K562 (cell line): ENCODE measurements around the gene CBL. TPM values are rescaled to one million over a fixed set of nuclear protein-coding genes. Genes with fewer than 3 reads are reported as not detected.

ENCODE experiments used
- ATAC-seq: fragments of 200-7000 bp; cut with Tn5 transposase; 3 replicates; pipeline ENCODE4 v1.9.1; 2020; ENCODE audit warnings: moderate library complexity
- BruUV-seq: library from RNA; stranded (reverse); fragments of 400-500 nt; replicated peaks from 2 replicates; lab custom pipeline; 2021; lab: Mats Ljungman, UMichigan
- CTCF ChIA-PET: fragments of 300-600 bp; formaldehyde crosslinking; extraction: SDS; loops from one replicate; lab custom pipeline; 2021; ENCODE audit warnings: low intra/inter-chr PET ratio; lab: Yijun Ruan, JAX
- POLR2A ChIA-PET: fragments of 300-600, 350-650 bp; sonication (Branson Sonifier 250); formaldehyde crosslinking; extraction: SDS; loops from one replicate; lab custom pipeline; 2021; ENCODE audit warnings: antibody characterized with exemption, inconsistent platforms; lab: Yijun Ruan, JAX
- DNase-seq, 4 experiments: peaks; one replicate each; pipeline versions ENCODE4 v3.0.0 to v3.0.0-alpha.2; 2011 to 2018; ENCODE audit warnings: low spot score in 3 of 4, mixed read lengths in 3 of 4; ENCODE audit errors: extremely low read depth in 1 of 4
- FAIRE-seq: peaks from 2 replicates; lab custom pipeline; 2011; peaks lifted over from hg19 to GRCh38; lab: Jason Lieb, UNC
- H2AFZ ChIP-seq: 2 replicates; pipeline ENCODE4 v1.6.0; 2011; ENCODE audit warnings: low read depth, low read length, control low read depth, inconsistent platforms
- H3K27ac ChIP-seq: fragments of 200-600 bp; 3 replicates; pipeline ENCODE4 v1.8.0; 2011; ENCODE audit warnings: low read depth, mild to moderate bottlenecking, control low read depth, inconsistent platforms, low read length, moderate library complexity, mixed read lengths; ENCODE audit errors: extremely low read depth
- H3K27me3 ChIP-seq, 2 experiments: fragments of 300-600 bp in 1 of 2; 2 replicates in 1 of 2; 3 replicates in 1 of 2; pipeline versions ENCODE4 v1.6.0 to v1.8.0; 2011; ENCODE audit warnings: inconsistent platforms in 2 of 2, low read length in 2 of 2, mild to moderate bottlenecking in 1 of 2, mixed read lengths in 1 of 2, moderate library complexity in 1 of 2; ENCODE audit not compliant: control insufficient read depth in 2 of 2, insufficient read depth in 2 of 2
- H3K36me3 ChIP-seq: fragments of 300-600 bp; 3 replicates; pipeline ENCODE4 v1.8.0; 2011; ENCODE audit warnings: mild to moderate bottlenecking, low read length, inconsistent platforms; ENCODE audit not compliant: control insufficient read depth, insufficient read depth
- H3K4me1 ChIP-seq, 2 experiments: fragments of 200-600 bp in 1 of 2; replicated peaks in 1 of 2; 2 replicates in 1 of 2; 3 replicates in 1 of 2; pipeline versions ENCODE4 v1.5.1 to v1.8.0; 2011; ENCODE audit warnings: inconsistent platforms in 2 of 2, low read length in 2 of 2, mild to moderate bottlenecking in 1 of 2, mixed read lengths in 1 of 2, moderate library complexity in 1 of 2; ENCODE audit not compliant: control insufficient read depth in 2 of 2, insufficient read depth in 2 of 2
- H3K4me2 ChIP-seq: 2 replicates; pipeline ENCODE4 v1.6.1; 2011; ENCODE audit warnings: low read length, control low read depth, inconsistent platforms, mixed read lengths; ENCODE audit not compliant: insufficient read depth
- H3K4me3 ChIP-seq: fragments of 200-600 bp; sonication (generic), shearing (Covaris generic); 2 replicates; pipeline ENCODE4 v1.5.1; 2016; ENCODE audit warnings: control low read depth, inconsistent platforms
- H3K79me2 ChIP-seq: fragments of 200-600 bp; 3 replicates; pipeline ENCODE4 v1.8.0; 2011; ENCODE audit warnings: low read length, inconsistent platforms; ENCODE audit not compliant: control insufficient read depth, insufficient read depth
- H3K9ac ChIP-seq, 2 experiments: 2 replicates each; pipeline versions ENCODE4 v1.6.0 to v1.6.1; 2011; ENCODE audit warnings: low read depth in 2 of 2, low read length in 2 of 2, control low read depth in 1 of 2, inconsistent platforms in 1 of 2, mild to moderate bottlenecking in 1 of 2, mixed read lengths in 1 of 2; ENCODE audit not compliant: insufficient read depth in 1 of 2
- H3K9me1 ChIP-seq: one replicate; pipeline ENCODE4 v1.6.0; 2011; ENCODE audit warnings: inconsistent platforms, mild to moderate bottlenecking, low read length, moderate library complexity; ENCODE audit not compliant: control insufficient read depth, insufficient read depth
- H3K9me3 ChIP-seq: replicated peaks from 2 replicates; pipeline ENCODE4 v1.5.1; 2011; ENCODE audit warnings: low read depth, low read length, inconsistent platforms; ENCODE audit not compliant: control insufficient read depth, insufficient read depth
- H4K20me1 ChIP-seq: replicated peaks from 2 replicates; pipeline ENCODE4 v1.6.1; 2011; ENCODE audit warnings: low read length, inconsistent platforms, mixed read lengths; ENCODE audit not compliant: control insufficient read depth, insufficient read depth
- E4F1 ChIP-seq: fragments of 250-450 bp; sonication (Bioruptor Pico); IDR thresholded peaks from 2 replicates; pipeline ENCODE4 v1.5.0; 2021; ENCODE audit warnings: mild to moderate bottlenecking, borderline replicate concordance
- ELF2 ChIP-seq: fragments of 250-450 bp; sonication (Bioruptor Pico); IDR thresholded peaks from 2 replicates; pipeline ENCODE4 v1.5.0; 2021; ENCODE audit warnings: mild to moderate bottlenecking
- MEIS2 ChIP-seq: fragments of 450-650 bp; IDR thresholded peaks from 2 replicates; pipeline ENCODE4 v1.6.1; 2014; ENCODE audit warnings: mild to moderate bottlenecking; ENCODE audit not compliant: partially characterized antibody
- REST ChIP-seq, 2 experiments: fragments of 450-650 bp; formaldehyde crosslinking in 1 of 2; IDR thresholded peaks; 2 replicates each; pipeline versions ENCODE4 v1.4.0 to v1.6.1; 2014 to 2020; ENCODE audit warnings: mild to moderate bottlenecking in 2 of 2, borderline replicate concordance in 1 of 2, low read depth in 1 of 2
- VEZF1 ChIP-seq: fragments of 200-800 bp; sonication (Bioruptor generic); IDR thresholded peaks from 2 replicates; pipeline ENCODE4 v1.6.1; 2017; ENCODE audit warnings: missing genetic modification characterization, missing compliant biosample characterization
- XRCC3 ChIP-seq: fragments of 450-650 bp; IDR thresholded peaks from 2 replicates; pipeline ENCODE4 v1.6.1; 2017; ENCODE audit warnings: mild to moderate bottlenecking, moderate library complexity
- ZNF124 ChIP-seq: sonication (generic); formaldehyde crosslinking; IDR thresholded peaks from 2 replicates; pipeline ENCODE4 v1.8.1; 2022; ENCODE audit warnings: missing genetic modification reagents
- WGBS: fragments of 100-300 bp; shearing (Covaris generic); methylation state at CpG from one replicate; pipeline ENCODE4 v1.1.6; 2016; ENCODE audit warnings: low coverage, mixed read lengths; ENCODE audit not compliant: insufficient coverage; ENCODE audit errors: missing lambda C conversion rate; 5-methylcytosine and 5-hydroxymethylcytosine counted together
- in situ Hi-C: fragments of 300-500 bp; cut with MboI; formaldehyde crosslinking; loops from 4 replicates; pipeline ENCODE4 v1.15.0; 2018; ENCODE audit warnings: inconsistent platforms, mixed read lengths
- intact Hi-C: fragments of 100-400 bp; cut with micrococcal nuclease; formaldehyde crosslinking; loops from 2 replicates; pipeline ENCODE4 v1.14.2; 2022
- polyA plus RNA-seq, 8 experiments: library from polyadenylated mRNA; depleted of rRNA in 4 of 8; stranded (reverse) in 5 of 8; unstranded in 3 of 8; fragments of >200 nt; fragmentation: Nextera tagmentation in 2 of 8; fragmentation: Illumina TruSeq in 1 of 8; extraction: Ambion mirVana in 2 of 8; extraction: Trizol in 1 of 8; gene quantifications; 2 replicates each; pipeline versions ENCODE4 v1.2.1 to v1.2.3, GENCODE V29; 2011 to 2014; ENCODE audit warnings: inconsistent platforms in 1 of 8, missing spikeins in 1 of 8
- total RNA-seq, 7 experiments: library from RNA; depleted of rRNA in 6 of 7; stranded (reverse); fragments of >200 nt in 6 of 7; fragmentation: Illumina TruSeq in 2 of 7; extraction: Trizol in 2 of 7; gene quantifications; 2 replicates each; pipeline versions ENCODE4 v1.2.1 to v1.2.3, GENCODE V29; 2011 to 2021; ENCODE audit warnings: low replicate concordance in 1 of 7

Gene CBL
- total and polyA plus RNA-seq, 9 of the 15 experiments (the other 6 are each of a cell fraction or from before 2014, with no cell fraction given): 3.2 to 24.9 (median 9.9) TPM

- WGBS: 62% methylated on average over 9 of the region's 9 CpGs
- DNase-seq: peak in 2 of 4 experiments; percentile 48 to 60
- Histone ChIP-seq H3K36me3 (peaks cover 36% of the 10 kb centered on the region; the same call in 2 of the 3 replicates), H3K79me2 (no peaks in the 10 kb centered on the region), H3K9me3 (no peaks in the 10 kb centered on the region), H3K9me1 (no peaks in the 10 kb centered on the region), H3K9ac (no peak overlapping the region), H4K20me1 (no peaks in the 10 kb centered on the region), H2AFZ (peak overlapping the region; percentile 53; the same call in 1 of the 2 replicates), H3K4me1 (peaks cover 0 to 3% of the 10 kb centered on the region in 2 experiments; a peak in 1 of 5 replicates), H3K27me3 (no peaks in the 10 kb centered on the region), H3K4me2 (no peak overlapping the region), H3K27ac (no peak overlapping the region; the same call in 2 of the 3 replicates), H3K4me3 (no peak overlapping the region)
- peak; percentile 52 for FAIRE-seq
- in situ Hi-C loops: no loop called here
- ATAC-seq: peak; percentile 96
- ChIA-PET CTCF (interaction anchor here (0.6 kb wide), 2 partner anchors 359 to 485 kb away, joined by 3 read pairs; partner anchors contain the start of gene BCL9L), POLR2A (interaction anchor here (0.6 to 1.0 kb wide), 4 partner anchors 16 to 190 kb away, joined by 3 to 7 read pairs (median 3); partner anchors contain the start of gene NLRX1)
- intact Hi-C loops: loop anchor here (1.0 kb wide), 1 partner anchor 77 kb away; no protein-coding TSS in a partner anchor
- BruUV-seq: no TSS peak
- TF ChIP-seq ZNF124 (no peak), VEZF1 (CRISPR knock-in tag) (peak; percentile 12; the same call in 1 of the 2 replicates), ELF2 (CRISPR knock-in tag) (0 out of 2 replicates have a peak, but pooled peaks have one; percentile 53), XRCC3 (no peak), MEIS2 (peak; percentile 4), E4F1 (CRISPR knock-in tag) (no peak), REST (IDR thresholded peaks at IDR 0.05; ENCODE audit: borderline replicate concordance) (peak; percentile 46; the same call in 1 of the 2 replicates), REST (CRISPR knock-in tag; IDR thresholded peaks at IDR 0.05; ENCODE audit: low read depth) (no peak)
Measured at GRCh38 chr11:119284344-119285157, 78.4 kb downstream of the CBL start.
